ENCODE measurements around the gene TOR1A. TPM values are rescaled to one million over a fixed set of nuclear protein-coding genes. Genes with fewer than 3 reads are reported as not detected.

TOR1A gene
- total RNA-seq, 1 experiment from 2014 or later: 24.4 TPM

DNA sequence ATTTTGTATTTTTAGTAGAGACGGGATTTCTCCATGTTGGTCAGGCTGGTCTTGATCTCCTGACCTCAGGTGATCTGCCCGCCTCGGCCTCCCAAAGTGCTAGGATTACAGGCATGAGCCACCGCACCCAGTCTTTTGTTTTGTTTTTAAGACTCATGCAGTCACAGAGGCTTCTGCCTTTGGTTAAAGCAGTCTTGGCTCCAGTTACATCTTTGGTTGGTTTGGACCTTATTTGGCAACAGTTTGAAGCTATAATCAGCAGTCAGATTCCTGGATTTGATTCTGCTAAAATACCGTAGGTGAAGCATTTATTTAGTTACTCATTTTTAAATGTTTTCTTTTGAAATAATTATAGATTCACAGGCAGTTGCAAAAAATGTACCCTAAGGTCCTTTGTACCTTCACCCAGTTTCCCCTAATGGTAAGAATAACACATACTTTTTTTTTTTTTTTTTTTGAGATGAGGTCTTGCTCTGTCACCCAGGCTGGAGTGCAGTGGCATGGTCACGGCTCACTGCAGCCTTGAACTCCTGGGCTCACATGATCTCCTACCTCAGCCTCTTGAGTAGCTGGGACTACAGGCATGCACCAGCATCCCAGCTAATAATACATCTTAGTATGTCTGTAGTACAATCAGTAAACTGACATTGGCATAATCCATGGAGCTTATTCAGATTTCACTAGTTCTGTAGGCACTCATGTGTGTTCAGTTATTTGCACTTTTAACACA, 27.1 kb upstream of the TOR1A start:
- H3K27ac ChIP-seq (ENCODE audit: low read depth, low read length): no peak overlapping the region
- no peaks in the 10 kb centered on the region for H3K9me3 ChIP-seq (ENCODE audit: control insufficient read depth in 1 of 2, insufficient read depth in 1 of 2, low read depth in 1 of 2, low read length in 2 of 2)
- no peak for DNase-seq (ENCODE audit: low read depth, low spot score)
- ChIA-PET CTCF (no interaction called here), POLR2A (no interaction called here), RAD21 (ENCODE audit: low non-redundant PET in 1 of 2, low total read pairs in 2 of 2, uncharacterized antibody in 2 of 2, unreplicated experiment in 2 of 2) (interaction anchor here in 1 of 2 experiments (0.7 kb wide), 1 partner anchor 192 kb away, joined by 4 read pairs; no protein-coding TSS in a partner anchor)
- no peaks in the 10 kb centered on the region for H3K9me2 ChIP-seq (ENCODE audit: insufficient read depth)
- no peaks in the 10 kb centered on the region for H3K79me2 ChIP-seq (ENCODE audit: insufficient read depth, low read length)
- no peak overlapping the region for H3K4me2 ChIP-seq (ENCODE audit: low read length)
- H4K20me1 ChIP-seq (ENCODE audit: insufficient read depth): no peaks in the 10 kb centered on the region
- intact Hi-C loops (cut with micrococcal nuclease): no loop called here
- TF ChIP-seq, protein P1, sequence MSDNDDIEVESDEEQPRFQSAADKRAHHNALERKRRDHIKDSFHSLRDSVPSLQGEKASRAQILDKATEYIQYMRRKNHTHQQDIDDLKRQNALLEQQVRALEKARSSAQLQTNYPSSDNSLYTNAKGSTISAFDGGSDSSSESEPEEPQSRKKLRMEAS (IDR thresholded peaks at IDR 0.05): no peak
- no peak for TF ChIP-seq POLR2AphosphoS5 (IDR thresholded peaks at IDR 0.05; ENCODE audit: low read depth, low read length)
- TF ChIP-seq, protein P2, sequence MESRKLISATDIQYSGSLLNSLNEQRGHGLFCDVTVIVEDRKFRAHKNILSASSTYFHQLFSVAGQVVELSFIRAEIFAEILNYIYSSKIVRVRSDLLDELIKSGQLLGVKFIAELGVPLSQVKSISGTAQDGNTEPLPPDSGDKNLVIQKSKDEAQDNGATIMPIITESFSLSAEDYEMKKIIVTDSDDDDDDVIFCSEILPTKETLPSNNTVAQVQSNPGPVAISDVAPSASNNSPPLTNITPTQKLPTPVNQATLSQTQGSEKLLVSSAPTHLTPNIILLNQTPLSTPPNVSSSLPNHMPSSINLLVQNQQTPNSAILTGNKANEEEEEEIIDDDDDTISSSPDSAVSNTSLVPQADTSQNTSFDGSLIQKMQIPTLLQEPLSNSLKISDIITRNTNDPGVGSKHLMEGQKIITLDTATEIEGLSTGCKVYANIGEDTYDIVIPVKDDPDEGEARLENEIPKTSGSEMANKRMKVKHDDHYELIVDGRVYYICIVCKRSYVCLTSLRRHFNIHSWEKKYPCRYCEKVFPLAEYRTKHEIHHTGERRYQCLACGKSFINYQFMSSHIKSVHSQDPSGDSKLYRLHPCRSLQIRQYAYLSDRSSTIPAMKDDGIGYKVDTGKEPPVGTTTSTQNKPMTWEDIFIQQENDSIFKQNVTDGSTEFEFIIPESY (IDR thresholded peaks at IDR 0.05; ENCODE audit: extremely low read depth, insufficient replicate concordance, low read length): no peak
- no peak for TF ChIP-seq EZH2 (IDR thresholded peaks at IDR 0.05)
- TF ChIP-seq POLR2A (IDR thresholded peaks at IDR 0.05; ENCODE audit: borderline replicate concordance, extremely low read depth, insufficient read depth, insufficient read length): no peak
- no peak for TF ChIP-seq JUND (IDR thresholded peaks at IDR 0.05)
- no peak overlapping the region for H3K9ac ChIP-seq (ENCODE audit: low read length)
- no peak overlapping the region for H2AFZ ChIP-seq (ENCODE audit: low read depth, low read length, poor library complexity, severe bottlenecking)
- H3K36me3 ChIP-seq (ENCODE audit: control insufficient read depth in 1 of 2, insufficient read depth in 2 of 2, low read length in 2 of 2): peaks cover 0 to 4% of the 10 kb centered on the region in 2 experiments; a peak in 1 of 4 replicates
- no peaks in the 10 kb centered on the region for H3K4me1 ChIP-seq (ENCODE audit: control insufficient read depth in 1 of 2, insufficient read depth in 2 of 2, low read length in 2 of 2)
- no TSS peak for BruUV-seq (replicated peaks)
- ATAC-seq: no peak
- no peaks in the 10 kb centered on the region for H3K27me3 ChIP-seq (ENCODE audit: insufficient read depth, low read length)
- H3K4me3 ChIP-seq (replicated peaks in 1 of 2; ENCODE audit: low read depth in 1 of 2, low read length in 2 of 2): no peak overlapping the region

DNA sequence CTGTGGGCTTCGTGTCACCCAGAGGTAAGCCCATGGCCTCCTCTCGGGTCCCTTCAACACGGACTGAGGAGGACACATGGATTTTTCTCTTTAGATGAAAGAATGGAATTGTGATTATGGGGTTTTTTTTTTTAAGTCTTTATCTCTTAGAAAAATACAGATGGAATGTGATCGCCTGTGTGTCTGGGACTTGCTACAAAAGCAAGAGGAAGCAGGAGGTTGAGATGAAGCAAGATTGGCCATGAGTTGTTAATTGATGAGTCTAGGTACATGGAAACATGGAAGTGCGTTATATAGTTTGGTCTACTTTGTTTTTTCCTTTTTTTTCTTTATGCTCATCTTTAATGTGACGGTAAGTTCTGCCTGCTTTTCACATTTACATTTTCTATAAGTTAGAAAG, 26.0 kb upstream of the TOR1A start:
- DNase-seq (ENCODE audit: low read depth, low spot score): no peak
- H3K27me3 ChIP-seq (ENCODE audit: insufficient read depth, low read length): no peaks in the 10 kb centered on the region
- ATAC-seq: no peak
- no peak overlapping the region for H3K4me2 ChIP-seq (ENCODE audit: low read length)
- H3K36me3 ChIP-seq (ENCODE audit: control insufficient read depth in 1 of 2, insufficient read depth in 2 of 2, low read length in 2 of 2): peaks cover 0 to 4% of the 10 kb centered on the region in 2 experiments; a peak in 1 of 4 replicates
- H3K4me1 ChIP-seq (ENCODE audit: control insufficient read depth in 1 of 2, insufficient read depth in 2 of 2, low read length in 2 of 2): no peaks in the 10 kb centered on the region
- no peaks in the 10 kb centered on the region for H4K20me1 ChIP-seq (ENCODE audit: insufficient read depth)
- intact Hi-C loops (cut with micrococcal nuclease): no loop called here
- H3K4me3 ChIP-seq (replicated peaks in 1 of 2; ENCODE audit: low read depth in 1 of 2, low read length in 2 of 2): no peak overlapping the region
- no peaks in the 10 kb centered on the region for H3K9me2 ChIP-seq (ENCODE audit: insufficient read depth)
- POLR2A ChIA-PET: no interaction called here
- H2AFZ ChIP-seq (ENCODE audit: low read depth, low read length, poor library complexity, severe bottlenecking): no peak overlapping the region
- H3K27ac ChIP-seq (ENCODE audit: low read depth, low read length): no peak overlapping the region
- CTCF ChIA-PET: no interaction called here
- H3K9ac ChIP-seq (ENCODE audit: low read length): no peak overlapping the region
- no peaks in the 10 kb centered on the region for H3K79me2 ChIP-seq (ENCODE audit: insufficient read depth, low read length)
- no peaks in the 10 kb centered on the region for H3K9me3 ChIP-seq (ENCODE audit: control insufficient read depth in 1 of 2, insufficient read depth in 1 of 2, low read depth in 1 of 2, low read length in 2 of 2)
- RAD21 ChIA-PET (ENCODE audit: low non-redundant PET in 1 of 2, low total read pairs in 2 of 2, uncharacterized antibody in 2 of 2, unreplicated experiment in 2 of 2): no interaction called here
- no TSS peak for BruUV-seq (replicated peaks)
- TF ChIP-seq POLR2A (IDR thresholded peaks at IDR 0.05; ENCODE audit: borderline replicate concordance, extremely low read depth, insufficient read depth, insufficient read length) (no peak), TCF7L2 (IDR thresholded peaks at IDR 0.05; ENCODE audit: borderline replicate concordance, extremely low read depth, insufficient read depth, insufficient read length) (no peak)
- TF ChIP-seq, protein P3, sequence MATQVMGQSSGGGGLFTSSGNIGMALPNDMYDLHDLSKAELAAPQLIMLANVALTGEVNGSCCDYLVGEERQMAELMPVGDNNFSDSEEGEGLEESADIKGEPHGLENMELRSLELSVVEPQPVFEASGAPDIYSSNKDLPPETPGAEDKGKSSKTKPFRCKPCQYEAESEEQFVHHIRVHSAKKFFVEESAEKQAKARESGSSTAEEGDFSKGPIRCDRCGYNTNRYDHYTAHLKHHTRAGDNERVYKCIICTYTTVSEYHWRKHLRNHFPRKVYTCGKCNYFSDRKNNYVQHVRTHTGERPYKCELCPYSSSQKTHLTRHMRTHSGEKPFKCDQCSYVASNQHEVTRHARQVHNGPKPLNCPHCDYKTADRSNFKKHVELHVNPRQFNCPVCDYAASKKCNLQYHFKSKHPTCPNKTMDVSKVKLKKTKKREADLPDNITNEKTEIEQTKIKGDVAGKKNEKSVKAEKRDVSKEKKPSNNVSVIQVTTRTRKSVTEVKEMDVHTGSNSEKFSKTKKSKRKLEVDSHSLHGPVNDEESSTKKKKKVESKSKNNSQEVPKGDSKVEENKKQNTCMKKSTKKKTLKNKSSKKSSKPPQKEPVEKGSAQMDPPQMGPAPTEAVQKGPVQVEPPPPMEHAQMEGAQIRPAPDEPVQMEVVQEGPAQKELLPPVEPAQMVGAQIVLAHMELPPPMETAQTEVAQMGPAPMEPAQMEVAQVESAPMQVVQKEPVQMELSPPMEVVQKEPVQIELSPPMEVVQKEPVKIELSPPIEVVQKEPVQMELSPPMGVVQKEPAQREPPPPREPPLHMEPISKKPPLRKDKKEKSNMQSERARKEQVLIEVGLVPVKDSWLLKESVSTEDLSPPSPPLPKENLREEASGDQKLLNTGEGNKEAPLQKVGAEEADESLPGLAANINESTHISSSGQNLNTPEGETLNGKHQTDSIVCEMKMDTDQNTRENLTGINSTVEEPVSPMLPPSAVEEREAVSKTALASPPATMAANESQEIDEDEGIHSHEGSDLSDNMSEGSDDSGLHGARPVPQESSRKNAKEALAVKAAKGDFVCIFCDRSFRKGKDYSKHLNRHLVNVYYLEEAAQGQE (IDR thresholded peaks at IDR 0.05; ENCODE audit: low read depth): no peak
